Glomerular visceral epithelial cell (primary cell): ENCODE measurements around the gene ZNF689.

Experiments
- DNase-seq: peaks from one replicate; pipeline ENCODE4 v3.0.0-alpha.2; 2016; ENCODE audit errors: extremely low spot score

ZNF689 gene

DNA sequence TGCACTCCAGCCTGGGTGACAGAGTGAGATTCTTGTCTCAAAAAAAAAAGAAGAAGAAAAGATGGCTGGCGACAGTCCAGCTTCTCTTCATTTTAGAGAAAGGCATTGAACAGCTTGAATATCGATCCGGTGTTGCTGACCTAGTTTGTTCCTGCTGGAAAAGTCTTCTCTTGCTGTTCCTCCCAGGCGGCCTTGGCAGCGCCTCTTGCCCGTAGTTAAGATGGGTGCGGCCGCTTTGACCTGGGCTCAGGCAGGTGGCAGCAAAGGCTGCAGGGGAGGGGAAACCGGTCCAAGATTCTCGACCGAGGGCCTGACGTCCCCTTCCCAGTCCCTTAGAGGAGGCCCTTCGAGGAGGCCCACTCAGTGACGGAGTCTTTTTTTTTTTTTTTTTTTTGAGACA lies 48.2 kb downstream of the ZNF689 start:
- no peak for DNase-seq

DNA sequence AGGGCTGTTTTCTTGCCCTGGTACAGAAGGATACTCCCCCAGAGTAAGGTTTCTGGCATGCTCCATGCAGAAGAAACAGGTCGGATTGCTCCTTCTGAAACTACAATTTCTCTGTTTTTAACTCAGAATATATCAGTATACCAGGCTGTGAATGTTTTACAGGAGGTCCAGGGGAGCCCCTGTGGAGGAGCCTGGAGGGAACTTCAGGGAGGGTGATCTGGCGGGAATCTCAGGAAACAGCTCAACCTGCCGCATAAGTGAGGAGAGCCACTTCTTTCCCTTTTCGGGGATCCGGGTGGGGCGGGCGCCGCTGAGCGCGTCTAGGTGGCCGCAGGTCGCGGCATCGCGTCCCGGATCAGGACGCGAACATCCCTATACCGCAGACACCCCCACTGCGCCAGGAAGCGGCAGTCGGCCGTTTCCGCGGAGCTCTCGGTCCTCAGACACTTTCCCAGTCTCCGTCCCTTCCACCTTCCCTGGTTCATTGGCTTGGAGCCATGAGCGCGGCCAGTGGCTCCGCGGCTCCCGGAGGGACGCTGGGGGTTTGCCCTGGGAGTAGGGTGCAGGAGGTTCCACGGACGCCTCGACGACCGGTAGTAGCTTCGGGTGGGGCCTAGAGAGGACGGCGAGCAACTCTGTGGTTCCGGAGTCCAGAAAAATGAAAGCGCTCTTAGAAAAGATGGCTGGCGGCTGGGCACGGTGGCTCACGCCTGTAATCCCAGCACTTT lies 48.9 kb downstream of the ZNF689 start:
- no peak for DNase-seq

DNA sequence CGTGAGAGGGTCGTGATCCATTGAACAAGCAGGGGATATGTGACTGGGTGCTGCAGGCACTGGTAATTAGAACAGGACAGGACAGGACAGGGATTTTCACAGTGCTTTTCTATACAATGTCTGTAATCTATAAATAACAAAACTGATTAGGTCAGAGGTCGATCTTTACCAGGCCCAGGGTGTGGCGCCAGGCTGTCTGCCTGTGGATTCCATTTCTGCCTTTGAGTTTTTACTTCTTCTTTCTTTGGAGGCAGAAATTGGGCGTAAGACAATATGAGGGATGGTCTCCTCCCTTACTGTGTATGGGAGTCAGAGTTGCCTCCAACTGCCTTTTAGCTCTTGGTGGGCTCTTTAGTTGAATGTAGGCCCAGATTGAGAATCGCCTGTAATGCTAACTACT lies 50.5 kb downstream of the ZNF689 start:
- DNase-seq: no peak

DNA sequence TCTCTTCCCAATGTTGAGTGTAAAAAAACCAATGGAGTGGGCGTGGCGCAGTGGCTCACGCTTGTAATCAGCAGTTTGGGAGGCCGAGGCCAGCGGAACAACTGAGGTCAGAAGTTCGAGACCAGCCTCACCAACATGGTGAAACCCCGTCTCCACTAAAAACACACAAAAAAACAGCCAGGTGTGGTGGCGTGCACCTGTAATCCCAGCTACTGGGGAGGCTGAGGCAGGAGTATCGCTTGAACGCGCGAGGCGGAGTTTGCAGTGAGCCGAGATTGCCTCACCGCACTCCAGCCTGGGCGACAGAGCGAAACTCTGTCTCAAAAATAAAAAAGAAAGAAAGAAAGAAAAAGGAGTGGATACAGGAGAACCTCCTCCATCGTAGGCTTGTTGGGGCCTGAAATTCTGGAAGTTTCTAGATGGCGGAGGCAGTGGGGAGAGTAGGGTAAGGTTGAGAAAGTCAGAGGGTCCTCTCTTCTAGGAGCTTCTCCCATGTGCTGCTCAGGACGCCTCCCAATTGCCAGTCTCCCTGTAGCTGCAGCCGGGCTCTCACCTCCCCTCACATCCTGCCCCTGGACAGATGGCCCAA lies 51.3 kb downstream of the ZNF689 start:
- no peak for DNase-seq

DNA sequence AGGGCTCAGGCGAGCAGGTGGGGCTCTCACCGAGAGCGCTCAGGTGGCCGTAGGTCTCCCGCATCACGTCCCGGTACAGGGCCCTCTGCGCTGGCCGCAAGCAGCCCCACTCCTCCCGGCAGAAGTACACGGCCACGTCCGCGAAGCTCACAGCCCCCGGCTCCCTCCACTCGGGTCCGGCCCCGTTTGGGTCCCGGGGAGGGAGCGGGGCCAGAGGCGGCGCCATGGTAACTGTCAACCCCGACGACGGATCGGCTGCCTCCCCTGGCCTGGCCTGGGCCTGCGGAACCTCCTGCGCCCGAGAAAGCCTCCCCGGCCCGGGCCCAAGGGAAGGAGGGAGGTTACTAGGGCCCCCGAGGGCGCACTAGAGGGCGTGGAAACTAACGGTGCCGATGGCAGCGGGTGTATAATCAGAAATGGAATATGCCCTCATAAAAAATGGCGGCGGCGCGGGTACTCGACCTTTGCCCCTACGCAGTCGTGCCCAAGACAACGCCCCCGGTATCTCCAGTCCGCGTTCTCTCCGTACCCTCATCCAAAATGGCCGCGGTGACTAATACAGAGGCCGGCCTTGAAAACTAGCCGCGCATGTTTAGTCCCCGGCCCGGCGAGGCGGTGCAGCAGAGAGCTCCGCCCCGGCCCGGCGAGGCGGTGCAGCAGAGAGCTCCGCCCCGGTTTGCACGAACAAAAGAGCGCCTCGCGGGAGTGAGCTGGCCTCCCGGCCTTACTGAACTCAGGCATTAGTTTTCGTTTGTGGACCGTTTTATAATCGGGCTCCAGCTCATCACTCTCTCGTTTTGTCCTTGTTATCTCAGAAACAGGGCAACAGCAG lies 52.0 kb downstream of the ZNF689 start, which contains the start of gene ZNF764:
TSS of gene ZNF764 (minus strand) at position 418 of the 832 bp plus-strand sequence. CDS start at position 226, 192 bp downstream.
- DNase-seq: peak; percentile 96

DNA sequence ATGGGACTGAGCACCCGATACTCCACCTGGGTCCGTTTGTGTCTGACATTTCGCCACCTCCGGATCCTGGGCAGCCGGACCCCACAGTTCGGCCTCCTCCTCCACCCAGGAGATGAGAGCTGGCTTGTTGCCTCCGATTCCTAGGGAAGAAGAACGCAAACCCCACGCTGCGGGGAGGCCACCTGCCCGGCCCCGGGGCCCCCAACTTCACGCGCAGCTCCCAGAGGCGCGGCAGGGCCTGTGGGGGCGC lies 52.6 kb downstream of the ZNF689 start:
- DNase-seq: no peak

DNA sequence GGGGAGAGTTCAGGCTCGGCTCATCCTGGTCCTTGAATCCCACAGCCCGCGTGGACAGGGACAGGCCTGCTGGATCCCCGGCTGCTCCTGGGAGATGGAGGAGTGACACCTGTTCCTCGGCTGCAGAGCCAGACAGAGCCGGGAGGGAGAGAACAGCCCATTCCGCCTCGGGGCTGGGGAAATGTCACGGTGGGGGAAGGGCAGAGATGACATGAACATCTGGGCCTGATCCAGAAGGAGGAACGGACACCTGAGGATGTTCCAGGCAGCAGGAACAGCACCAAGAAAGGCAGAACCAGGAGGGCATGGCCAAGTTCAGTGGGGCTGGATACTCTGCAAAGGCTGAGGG lies 54.1 kb downstream of the ZNF689 start:
- DNase-seq: no peak

DNA sequence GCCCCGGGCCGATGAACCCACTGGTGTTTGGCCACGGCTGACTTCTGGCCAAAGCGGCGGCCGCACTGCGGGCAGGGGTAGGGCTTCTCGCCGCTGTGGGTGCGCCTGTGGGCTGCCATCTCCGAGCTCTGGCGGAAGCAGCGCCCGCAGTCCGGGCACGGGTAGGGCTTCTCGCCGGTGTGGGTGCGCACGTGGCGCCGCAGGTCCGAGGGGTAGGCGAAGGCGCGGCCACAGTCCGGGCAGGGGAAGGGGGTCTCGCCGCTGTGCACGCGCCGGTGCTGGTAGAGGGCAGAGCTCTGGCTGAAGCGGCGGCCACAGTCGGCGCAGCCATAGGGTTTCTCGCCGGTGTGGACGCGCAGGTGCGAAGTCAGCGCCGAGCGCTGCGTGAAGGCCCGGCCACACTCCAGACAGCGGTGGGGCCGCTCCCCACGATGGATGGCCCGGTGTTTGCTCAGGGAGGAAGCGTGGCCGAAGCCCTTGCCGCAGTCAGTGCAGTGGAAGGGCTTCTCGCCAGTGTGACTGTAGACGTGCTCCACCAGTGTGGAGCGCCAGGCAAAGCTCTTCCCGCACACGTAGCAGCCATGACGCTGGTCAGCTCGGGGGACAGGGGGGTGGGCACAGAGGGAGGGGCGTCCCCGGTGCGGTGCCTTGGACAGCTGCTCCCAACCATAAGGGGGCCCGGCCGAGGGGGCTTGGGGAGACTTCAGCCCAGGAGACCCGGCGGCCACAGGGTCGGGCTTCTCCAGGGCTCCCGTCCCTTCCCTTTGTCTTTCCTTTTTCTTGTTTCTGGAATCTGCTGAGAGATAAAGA lies 54.7 kb downstream of the ZNF689 start:
- no peak for DNase-seq

DNA sequence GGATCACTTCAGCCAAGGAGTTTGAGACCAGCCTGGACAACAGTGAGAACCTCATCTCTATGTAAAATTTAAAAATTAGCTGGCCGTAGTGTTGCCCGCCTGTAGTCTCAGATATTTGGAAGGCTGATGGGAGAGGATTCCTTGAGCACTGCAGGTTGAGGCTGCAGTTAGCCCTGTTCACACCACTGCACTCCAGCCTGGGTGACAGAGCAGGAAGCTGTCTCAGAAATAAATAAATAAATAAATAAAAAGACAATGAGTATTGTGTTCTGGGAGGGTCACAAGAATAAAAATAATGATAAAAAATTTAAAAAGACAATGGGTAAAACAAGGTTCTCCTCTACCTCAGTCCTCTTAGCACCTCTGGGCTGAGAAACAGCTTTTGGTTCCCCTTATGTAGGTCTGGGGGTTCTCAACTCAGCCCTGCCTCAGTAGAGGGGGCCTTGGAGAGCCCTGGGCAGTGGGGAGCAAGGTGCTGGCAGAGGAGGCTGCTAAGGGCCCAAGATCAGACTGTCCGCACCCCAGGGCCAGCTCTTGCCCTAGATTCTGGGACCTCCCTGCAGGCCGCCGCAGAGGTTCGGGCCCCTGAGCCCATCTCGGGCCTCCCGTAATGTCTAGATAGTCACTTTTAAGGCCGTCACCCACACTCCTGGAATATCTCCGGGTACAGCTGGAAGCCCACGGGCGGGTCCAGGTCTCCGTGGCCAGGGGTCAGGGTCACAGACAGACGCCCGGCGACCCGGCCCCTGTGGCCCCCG lies 55.5 kb downstream of the ZNF689 start:
- DNase-seq: no peak

DNA sequence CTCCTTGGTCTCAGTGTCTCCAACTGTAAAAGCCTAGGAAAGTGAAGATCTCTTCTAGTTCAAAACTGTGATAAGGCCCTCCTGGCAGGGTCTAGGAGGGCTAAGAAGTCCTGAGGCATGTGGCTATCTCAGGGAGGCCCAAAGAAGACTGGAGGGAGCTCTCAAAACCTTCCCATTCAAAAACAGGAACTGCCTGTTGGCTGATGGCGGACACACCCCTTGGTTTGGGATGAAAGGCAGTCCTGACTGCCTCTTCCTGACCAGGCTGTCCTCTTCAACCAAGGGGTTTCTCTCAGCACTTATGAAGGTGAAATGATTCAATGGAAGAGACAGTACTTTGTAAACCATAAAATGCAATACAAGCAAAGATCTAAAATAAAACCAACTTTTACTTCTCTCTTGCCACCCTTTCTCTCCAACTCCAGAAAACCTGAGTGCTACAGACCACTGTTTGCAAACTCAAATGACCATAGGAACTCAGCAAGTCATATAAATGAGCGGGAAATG lies 56.7 kb downstream of the ZNF689 start:
- DNase-seq: no peak

DNA sequence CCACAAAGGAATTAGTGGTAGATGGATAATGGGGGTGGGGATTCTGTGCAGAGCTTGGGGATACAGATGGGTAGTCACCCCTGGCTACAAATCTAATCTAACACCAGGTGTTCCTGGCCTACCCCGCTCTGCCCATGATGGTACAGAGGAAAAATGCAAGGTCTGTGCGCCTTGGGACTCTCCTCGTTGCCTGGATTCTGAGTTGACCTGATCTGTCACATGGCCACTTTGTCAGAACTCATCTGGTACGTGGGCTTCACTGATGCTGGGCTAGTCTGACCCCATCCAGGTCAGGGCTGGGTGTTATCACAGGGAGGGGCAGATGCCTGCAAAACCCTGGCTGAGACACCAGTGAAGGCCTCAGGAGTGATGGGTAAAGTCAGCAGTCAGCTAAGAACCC lies 57.2 kb downstream of the ZNF689 start:
- no peak for DNase-seq
